ENCODE measurements around the gene IL17RE. TPM values are rescaled to one million over a fixed set of nuclear protein-coding genes. Genes with fewer than 3 reads are reported as not detected.

Gene IL17RE
- total and polyA plus RNA-seq, 4 donors: 0.79 to 2.7 (median 1.4) TPM

DNA sequence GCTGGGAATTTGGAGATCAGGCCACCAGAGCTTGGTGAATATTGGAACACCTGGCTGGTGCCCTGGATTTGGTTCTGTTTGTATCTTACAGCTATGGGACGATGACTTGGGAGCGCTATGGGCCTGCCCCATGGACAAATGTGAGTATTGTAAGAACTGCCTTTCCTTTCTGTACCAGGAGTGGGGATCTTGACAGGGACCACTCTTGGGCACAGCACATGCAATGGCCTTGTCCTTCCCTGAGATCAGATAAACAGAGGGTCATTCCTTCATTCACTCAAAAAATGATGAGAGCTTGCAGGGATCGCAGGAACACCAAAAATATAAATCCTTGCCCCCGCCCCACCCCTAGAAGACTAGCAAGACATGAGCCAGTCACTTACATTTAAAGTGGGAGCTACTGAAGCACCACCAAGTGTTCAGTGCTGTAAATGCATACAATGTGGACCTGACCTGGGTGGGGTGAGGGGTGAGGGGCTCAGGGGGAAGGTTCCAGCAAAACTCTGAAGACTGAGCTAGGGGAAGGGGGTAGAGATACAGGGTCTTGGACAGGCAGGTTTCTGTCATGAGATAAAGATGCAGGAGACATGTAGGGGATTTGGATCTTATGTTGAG, 28.3 kb downstream of the IL17RE start:
- Histone ChIP-seq H3K36me3 (ENCODE audit: control insufficient read depth, insufficient read depth, low read length) (peaks cover 10% of the 10 kb centered on the region), H3K27me3 (ENCODE audit: control insufficient read depth, insufficient read depth, low read length) (no peaks in the 10 kb centered on the region), H3K9me3 (ENCODE audit: control insufficient read depth, insufficient read depth, low read length) (no peaks in the 10 kb centered on the region), H3K4me1 (ENCODE audit: control insufficient read depth, insufficient read depth, low read length) (peaks cover 27% of the 10 kb centered on the region), H3K4me3 (ENCODE audit: low read depth, low read length) (no peak overlapping the region), H3K27ac (ENCODE audit: low read depth, low read length) (no peak overlapping the region)
- DNase-seq (ENCODE audit: low read depth in 4 of 6, low spot score in 6 of 6): no peak
- 95% methylated on average over 2 of the region's 4 CpGs for WGBS (ENCODE audit: insufficient coverage)

DNA sequence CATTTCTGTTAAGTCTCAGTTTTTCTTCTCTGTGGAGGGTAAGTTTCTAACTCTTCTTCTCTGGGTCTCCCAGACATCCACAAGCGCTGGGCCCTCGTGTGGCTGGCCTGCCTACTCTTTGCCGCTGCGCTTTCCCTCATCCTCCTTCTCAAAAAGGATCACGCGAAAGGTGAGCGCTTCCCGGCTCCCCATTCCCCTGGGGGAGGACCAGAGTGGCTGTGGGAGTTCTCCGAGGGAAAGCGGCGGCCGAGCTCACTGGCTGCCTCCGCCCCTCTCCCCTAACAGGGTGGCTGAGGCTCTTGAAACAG, 29.8 kb downstream of the IL17RE start:
- Histone ChIP-seq H3K27ac (ENCODE audit: low read depth, low read length) (peak overlapping the region; percentile 94), H3K27me3 (ENCODE audit: control insufficient read depth, insufficient read depth, low read length) (no peaks in the 10 kb centered on the region), H3K4me1 (ENCODE audit: control insufficient read depth, insufficient read depth, low read length) (peaks cover 27% of the 10 kb centered on the region), H3K36me3 (ENCODE audit: control insufficient read depth, insufficient read depth, low read length) (peaks cover 15% of the 10 kb centered on the region), H3K9me3 (ENCODE audit: control insufficient read depth, insufficient read depth, low read length) (no peaks in the 10 kb centered on the region), H3K4me3 (ENCODE audit: low read depth, low read length) (peak overlapping the region; percentile 89)
- WGBS (ENCODE audit: insufficient coverage): 0% methylated on average over 6 of the region's 13 CpGs
- DNase-seq (ENCODE audit: low read depth in 4 of 6, low spot score in 6 of 6): no peak

DNA sequence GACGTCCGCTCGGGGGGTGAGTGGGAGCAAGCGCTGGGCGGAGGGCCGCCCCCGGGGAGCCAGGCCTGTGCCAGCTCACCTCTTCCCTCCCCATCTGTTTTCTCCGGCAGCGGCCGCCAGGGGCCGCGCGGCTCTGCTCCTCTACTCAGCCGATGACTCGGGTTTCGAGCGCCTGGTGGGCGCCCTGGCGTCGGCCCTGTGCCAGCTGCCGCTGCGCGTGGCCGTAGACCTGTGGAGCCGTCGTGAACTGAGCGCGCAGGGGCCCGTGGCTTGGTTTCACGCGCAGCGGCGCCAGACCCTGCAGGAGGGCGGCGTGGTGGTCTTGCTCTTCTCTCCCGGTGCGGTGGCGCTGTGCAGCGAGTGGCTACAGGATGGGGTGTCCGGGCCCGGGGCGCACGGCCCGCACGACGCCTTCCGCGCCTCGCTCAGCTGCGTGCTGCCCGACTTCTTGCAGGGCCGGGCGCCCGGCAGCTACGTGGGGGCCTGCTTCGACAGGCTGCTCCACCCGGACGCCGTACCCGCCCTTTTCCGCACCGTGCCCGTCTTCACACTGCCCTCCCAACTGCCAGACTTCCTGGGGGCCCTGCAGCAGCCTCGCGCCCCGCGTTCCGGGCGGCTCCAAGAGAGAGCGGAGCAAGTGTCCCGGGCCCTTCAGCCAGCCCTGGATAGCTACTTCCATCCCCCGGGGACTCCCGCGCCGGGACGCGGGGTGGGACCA, 30.4 kb downstream of the IL17RE start:
- DNase-seq (ENCODE audit: low read depth in 4 of 6, low spot score in 6 of 6): peak in 3 of 6 donors; percentile 61 to 90 (median 86)
- Histone ChIP-seq H3K27ac (ENCODE audit: low read depth, low read length) (peak overlapping the region; percentile 94), H3K4me3 (ENCODE audit: low read depth, low read length) (peak overlapping the region; percentile 89), H3K36me3 (ENCODE audit: control insufficient read depth, insufficient read depth, low read length) (peaks cover 20% of the 10 kb centered on the region), H3K4me1 (ENCODE audit: control insufficient read depth, insufficient read depth, low read length) (peaks cover 27% of the 10 kb centered on the region), H3K9me3 (ENCODE audit: control insufficient read depth, insufficient read depth, low read length) (no peaks in the 10 kb centered on the region), H3K27me3 (ENCODE audit: control insufficient read depth, insufficient read depth, low read length) (no peaks in the 10 kb centered on the region)
- WGBS (ENCODE audit: insufficient coverage): under 1% methylated on average over 77 of the region's 77 CpGs

DNA sequence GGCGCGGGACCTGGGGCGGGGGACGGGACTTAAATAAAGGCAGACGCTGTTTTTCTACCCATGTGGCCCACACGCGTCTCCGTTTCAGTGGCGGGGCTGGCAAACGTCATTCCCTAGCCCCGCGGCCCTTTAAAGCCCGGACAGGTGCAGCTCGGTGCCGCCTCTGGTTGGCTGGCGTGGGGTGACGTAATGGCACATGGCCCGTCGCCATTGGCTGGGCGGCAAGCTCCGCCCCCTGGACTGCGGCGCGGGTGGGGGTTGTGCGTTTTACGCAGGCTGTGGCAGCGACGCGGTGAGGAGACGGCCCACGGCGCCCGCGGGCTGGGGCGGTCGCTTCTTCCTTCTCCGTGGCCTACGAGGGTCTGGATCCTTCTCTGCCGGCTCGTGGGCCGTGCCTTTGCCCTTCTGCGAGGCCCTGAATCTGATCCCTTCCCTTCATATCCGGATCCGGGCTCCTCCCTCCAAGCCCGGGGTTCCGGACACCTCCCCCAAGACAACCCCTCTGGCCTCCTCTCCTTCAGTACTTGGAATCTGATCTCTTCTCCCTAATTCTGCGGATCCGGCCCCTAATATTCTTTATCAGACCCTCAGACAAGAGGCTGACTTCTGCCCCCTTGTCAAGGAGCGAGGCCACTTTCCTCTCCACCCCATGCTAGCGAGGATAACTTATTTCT, 31.1 kb downstream of the IL17RE start, which contains the start of gene CRELD1:
TSS of gene CRELD1 (plus strand) at position 274 of the 674 bp plus-strand sequence. CDS start 605 bp downstream, outside the sequence.
- Histone ChIP-seq H3K4me1 (ENCODE audit: control insufficient read depth, insufficient read depth, low read length) (peaks cover 27% of the 10 kb centered on the region), H3K27ac (ENCODE audit: low read depth, low read length) (peak within 1 kb of the TSS; percentile 94), H3K4me3 (ENCODE audit: low read depth, low read length) (peak within 1 kb of the TSS; percentile 89), H3K9me3 (ENCODE audit: control insufficient read depth, insufficient read depth, low read length) (no peaks in the 10 kb centered on the region), H3K27me3 (ENCODE audit: control insufficient read depth, insufficient read depth, low read length) (no peaks in the 10 kb centered on the region), H3K36me3 (ENCODE audit: control insufficient read depth, insufficient read depth, low read length) (peaks cover 19% of the 10 kb centered on the region)
- under 1% methylated on average over 50 of the region's 50 CpGs for WGBS (ENCODE audit: insufficient coverage)
- peak in 5 of 6 donors; percentile 91 to 99 (median 93) for DNase-seq (ENCODE audit: low read depth in 4 of 6, low spot score in 6 of 6)

DNA sequence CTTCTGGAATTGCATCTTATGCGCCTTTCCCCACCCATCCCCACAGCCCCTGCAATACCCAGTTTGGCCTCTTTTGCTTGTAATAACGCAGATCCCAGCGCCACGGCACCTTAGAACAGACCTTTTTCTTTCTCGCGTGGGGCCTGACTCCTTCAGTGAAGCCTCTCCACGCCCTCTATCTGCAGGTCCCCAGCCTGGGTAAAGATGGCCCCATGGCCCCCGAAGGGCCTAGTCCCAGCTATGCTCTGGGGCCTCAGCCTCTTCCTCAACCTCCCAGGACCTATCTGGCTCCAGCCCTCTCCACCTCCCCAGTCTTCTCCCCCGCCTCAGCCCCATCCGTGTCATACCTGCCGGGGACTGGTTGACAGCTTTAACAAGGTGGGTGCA, 31.6 kb downstream of the IL17RE start:
- H3K36me3 ChIP-seq (ENCODE audit: control insufficient read depth, insufficient read depth, low read length): peaks cover 21% of the 10 kb centered on the region
- WGBS (ENCODE audit: insufficient coverage): 14% methylated on average over 11 of the region's 11 CpGs

DNA sequence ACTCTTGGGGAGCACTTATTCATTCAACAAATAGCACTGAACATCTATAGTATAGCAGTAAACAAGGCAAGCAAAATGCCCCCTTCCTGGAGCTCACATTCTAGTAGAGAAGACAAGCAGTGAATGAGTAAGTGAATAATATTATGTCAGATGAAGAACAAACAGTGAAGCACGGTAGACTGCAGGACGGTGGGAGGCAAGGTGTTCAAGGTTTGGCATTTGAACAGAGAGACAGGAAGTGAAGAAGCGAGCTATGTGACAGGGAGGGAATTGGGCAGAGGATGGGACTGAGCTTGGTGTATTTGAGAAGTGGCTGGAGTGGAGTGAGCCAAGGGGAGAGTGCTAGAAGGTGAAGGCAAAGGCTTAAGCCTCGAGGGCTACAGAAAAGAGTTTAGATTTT, 32.3 kb downstream of the IL17RE start:
- Histone ChIP-seq H3K9me3 (ENCODE audit: control insufficient read depth, insufficient read depth, low read length) (no peaks in the 10 kb centered on the region), H3K27ac (ENCODE audit: low read depth, low read length) (no peak overlapping the region), H3K4me3 (ENCODE audit: low read depth, low read length) (no peak overlapping the region), H3K27me3 (ENCODE audit: control insufficient read depth, insufficient read depth, low read length) (no peaks in the 10 kb centered on the region), H3K4me1 (ENCODE audit: control insufficient read depth, insufficient read depth, low read length) (peaks cover 27% of the 10 kb centered on the region), H3K36me3 (ENCODE audit: control insufficient read depth, insufficient read depth, low read length) (peaks cover 20% of the 10 kb centered on the region)
- DNase-seq (ENCODE audit: low read depth in 4 of 6, low spot score in 6 of 6): no peak
- WGBS (ENCODE audit: insufficient coverage): 73% methylated on average over 3 of the region's 4 CpGs

More for the DNA sequence above, 31.6 kb downstream of the IL17RE start:
- H3K4me3 ChIP-seq (ENCODE audit: low read depth, low read length): peak overlapping the region; percentile 89
- no peak for DNase-seq (ENCODE audit: low read depth in 4 of 6, low spot score in 6 of 6)
- no peaks in the 10 kb centered on the region for H3K27me3 ChIP-seq (ENCODE audit: control insufficient read depth, insufficient read depth, low read length)
- no peaks in the 10 kb centered on the region for H3K9me3 ChIP-seq (ENCODE audit: control insufficient read depth, insufficient read depth, low read length)
- H3K4me1 ChIP-seq (ENCODE audit: control insufficient read depth, insufficient read depth, low read length): peaks cover 27% of the 10 kb centered on the region
- H3K27ac ChIP-seq (ENCODE audit: low read depth, low read length): peak overlapping the region; percentile 94

DNA sequence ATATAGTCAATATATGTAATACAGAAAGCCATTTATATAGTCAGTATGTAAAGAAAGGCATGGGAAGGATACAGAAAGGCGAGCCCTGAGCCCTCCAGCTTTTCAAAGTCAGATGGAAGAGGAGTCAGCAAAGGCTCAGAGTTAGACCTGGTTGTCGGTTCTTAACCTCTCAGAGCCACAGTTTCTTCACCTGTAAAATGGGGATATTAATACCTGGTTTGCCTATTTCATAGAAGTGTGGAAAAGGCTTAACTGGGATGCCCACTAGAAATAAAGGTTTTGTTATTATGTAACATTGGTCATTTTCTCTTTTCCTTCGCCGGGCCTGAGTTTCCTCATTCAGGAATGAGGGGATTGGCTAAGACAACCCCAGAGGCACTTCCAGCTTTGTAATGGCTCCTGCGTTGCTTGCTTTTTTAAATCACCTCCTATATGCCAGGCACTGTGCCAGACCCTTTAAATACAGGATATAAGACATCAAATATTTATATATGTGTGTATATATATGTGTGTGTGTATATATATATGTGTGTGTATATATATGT, 33.4 kb downstream of the IL17RE start:
- no peak overlapping the region for H3K27ac ChIP-seq (ENCODE audit: low read depth, low read length)
- no peak for DNase-seq (ENCODE audit: low read depth in 4 of 6, low spot score in 6 of 6)
- H3K9me3 ChIP-seq (ENCODE audit: control insufficient read depth, insufficient read depth, low read length): no peaks in the 10 kb centered on the region
- H3K4me3 ChIP-seq (ENCODE audit: low read depth, low read length): no peak overlapping the region
- no peaks in the 10 kb centered on the region for H3K27me3 ChIP-seq (ENCODE audit: control insufficient read depth, insufficient read depth, low read length)
- H3K4me1 ChIP-seq (ENCODE audit: control insufficient read depth, insufficient read depth, low read length): peaks cover 27% of the 10 kb centered on the region
- WGBS (ENCODE audit: insufficient coverage): 100% methylated on average over 1 of the region's 5 CpGs
- peaks cover 27% of the 10 kb centered on the region for H3K36me3 ChIP-seq (ENCODE audit: control insufficient read depth, insufficient read depth, low read length)

DNA sequence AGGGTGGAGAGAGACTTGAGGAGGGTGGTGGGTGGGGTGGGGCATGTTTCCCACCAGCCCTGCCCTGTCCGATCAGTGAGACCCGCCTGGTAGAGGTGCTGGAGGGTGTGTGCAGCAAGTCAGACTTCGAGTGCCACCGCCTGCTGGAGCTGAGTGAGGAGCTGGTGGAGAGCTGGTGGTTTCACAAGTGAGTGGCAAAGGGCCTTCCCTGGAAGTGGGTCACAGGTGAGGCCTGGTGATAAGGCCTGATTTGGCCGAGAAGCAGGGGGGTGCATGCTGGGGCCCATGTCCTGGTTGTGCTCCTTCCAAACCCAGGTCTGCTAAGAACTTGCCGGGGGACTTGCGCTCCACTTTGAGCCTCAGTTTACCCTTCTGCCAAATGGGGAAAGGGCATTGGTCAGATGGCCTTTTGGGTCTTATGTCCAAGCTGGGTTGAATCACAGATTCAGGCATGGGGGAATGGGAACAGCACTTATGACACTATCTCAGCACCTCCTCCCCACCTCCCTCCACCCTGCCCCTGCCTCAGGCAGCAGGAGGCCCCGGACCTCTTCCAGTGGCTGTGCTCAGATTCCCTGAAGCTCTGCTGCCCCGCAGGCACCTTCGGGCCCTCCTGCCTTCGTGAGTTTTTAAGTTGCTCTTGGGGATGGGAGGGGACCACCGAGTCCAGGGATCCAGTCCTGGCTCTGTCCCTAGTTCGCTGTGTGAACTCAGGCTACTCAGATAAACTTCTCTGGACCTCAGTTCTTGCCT, 35.0 kb downstream of the IL17RE start:
- Histone ChIP-seq H3K27me3 (ENCODE audit: control insufficient read depth, insufficient read depth, low read length) (no peaks in the 10 kb centered on the region), H3K4me1 (ENCODE audit: control insufficient read depth, insufficient read depth, low read length) (peaks cover 21% of the 10 kb centered on the region), H3K4me3 (ENCODE audit: low read depth, low read length) (no peak overlapping the region), H3K27ac (ENCODE audit: low read depth, low read length) (no peak overlapping the region), H3K36me3 (ENCODE audit: control insufficient read depth, insufficient read depth, low read length) (peaks cover 39% of the 10 kb centered on the region), H3K9me3 (ENCODE audit: control insufficient read depth, insufficient read depth, low read length) (no peaks in the 10 kb centered on the region)
- no peak for DNase-seq (ENCODE audit: low read depth in 4 of 6, low spot score in 6 of 6)
- WGBS (ENCODE audit: insufficient coverage): 96% methylated on average over 12 of the region's 13 CpGs

DNA sequence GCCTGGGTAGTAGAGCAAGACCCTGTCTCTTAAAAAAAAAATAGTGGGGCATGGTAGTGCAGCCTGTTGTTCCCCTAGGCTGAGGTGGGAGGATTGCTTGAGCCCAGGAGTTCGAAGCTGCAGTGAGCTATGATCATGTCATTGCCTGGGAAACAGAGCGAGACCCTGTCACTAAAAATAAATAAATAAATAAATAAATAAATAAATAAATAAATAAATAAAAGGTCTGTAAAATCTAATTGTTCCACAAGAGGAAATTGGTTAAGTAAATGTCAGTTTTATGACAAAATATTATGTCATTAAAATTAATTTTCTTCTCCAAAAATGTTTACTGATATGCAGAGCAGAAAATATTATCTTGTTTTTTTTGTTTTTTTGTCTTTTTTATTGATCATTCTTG, 36.3 kb downstream of the IL17RE start:
- peaks cover 51% of the 10 kb centered on the region for H3K36me3 ChIP-seq (ENCODE audit: control insufficient read depth, insufficient read depth, low read length)
- WGBS (ENCODE audit: insufficient coverage): no CpG with 5 or more reads among the region's 2 CpGs
- DNase-seq (ENCODE audit: low read depth in 4 of 6, low spot score in 6 of 6): no peak

More for the DNA sequence above, 36.3 kb downstream of the IL17RE start:
- Histone ChIP-seq H3K27ac (ENCODE audit: low read depth, low read length) (no peak overlapping the region), H3K4me3 (ENCODE audit: low read depth, low read length) (no peak overlapping the region), H3K4me1 (ENCODE audit: control insufficient read depth, insufficient read depth, low read length) (peaks cover 15% of the 10 kb centered on the region), H3K27me3 (ENCODE audit: control insufficient read depth, insufficient read depth, low read length) (no peaks in the 10 kb centered on the region), H3K9me3 (ENCODE audit: control insufficient read depth, insufficient read depth, low read length) (no peaks in the 10 kb centered on the region)

All from spinal cord (tissue), 10 donors.